Measurements from ENCODE around the gene IL32.
"Not testable (repeated sequence)": the region's sequence is repeated elsewhere in the genome, so short reads cannot be mapped to it uniquely, and the experiment has no call there.

IL32 gene

GRCh38 chr16:3081957-3082356, 16.5 kb downstream of the IL32 start:
- H3K36me3 ChIP-seq (ENCODE audit: control insufficient read depth, insufficient read depth, low read length); DNase-seq; H3K27ac ChIP-seq (ENCODE audit: insufficient read depth, low read length, poor library complexity, severe bottlenecking); H3K4me3 ChIP-seq (ENCODE audit: insufficient read depth, low read depth, low read length, poor library complexity, severe bottlenecking); H3K27me3 ChIP-seq (replicated peaks; ENCODE audit: control insufficient read depth, insufficient read depth, low read length, poor library complexity, severe bottlenecking); H3K9me3 ChIP-seq (ENCODE audit: control insufficient read depth, low read length): not testable (repeated sequence)
- peaks cover 32% of the 10 kb centered on the region for H3K4me1 ChIP-seq (ENCODE audit: control insufficient read depth, insufficient read depth, low read length, poor library complexity, severe bottlenecking)

DNA sequence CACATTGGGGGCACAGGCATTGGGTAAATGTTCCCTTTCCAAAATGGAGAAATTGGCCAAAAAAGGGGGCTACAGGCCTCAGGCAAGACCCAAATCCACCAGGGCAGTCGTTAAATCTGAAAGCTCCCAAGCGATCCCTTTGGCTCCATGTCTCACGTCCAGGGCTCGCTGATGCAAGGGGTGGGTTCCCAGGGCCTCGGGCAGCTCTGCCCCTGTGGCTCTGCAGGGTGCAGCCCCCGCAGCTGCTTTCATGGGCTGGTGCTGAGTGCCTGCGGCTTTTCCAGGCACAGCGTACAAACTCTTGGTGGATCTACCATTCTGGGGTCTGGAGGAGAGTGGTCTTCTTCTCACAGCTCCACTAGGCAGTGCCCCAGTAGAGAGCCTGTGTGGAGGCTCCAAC, 18.0 kb downstream of the IL32 start:
- peaks cover 29% of the 10 kb centered on the region for H3K4me1 ChIP-seq (ENCODE audit: control insufficient read depth, insufficient read depth, low read length, poor library complexity, severe bottlenecking)
- not testable (repeated sequence) for H3K27me3 ChIP-seq (replicated peaks; ENCODE audit: control insufficient read depth, insufficient read depth, low read length, poor library complexity, severe bottlenecking)

DNA sequence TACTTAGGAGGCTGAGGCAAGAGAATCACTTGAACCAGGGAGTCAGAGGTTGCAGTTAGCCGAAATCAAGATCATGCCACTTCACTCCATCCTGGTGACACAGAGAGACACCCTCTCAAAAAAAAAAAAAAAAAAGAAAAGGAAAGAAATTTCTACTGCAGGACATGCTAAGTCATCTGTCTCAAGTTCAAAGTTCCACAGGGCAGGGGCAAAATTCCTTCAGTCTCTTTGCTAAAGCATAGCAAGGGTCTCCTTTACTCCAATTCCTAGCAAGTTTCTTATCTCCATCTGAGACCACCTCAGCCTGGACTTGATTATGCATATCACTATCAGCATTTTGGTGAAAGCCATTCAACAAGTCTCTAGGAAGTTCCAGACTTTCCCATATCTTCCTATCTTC, 19.1 kb downstream of the IL32 start:
- Histone ChIP-seq H3K4me3 (ENCODE audit: insufficient read depth, low read depth, low read length, poor library complexity, severe bottlenecking) (no peak overlapping the region), H3K27me3 (replicated peaks; ENCODE audit: control insufficient read depth, insufficient read depth, low read length, poor library complexity, severe bottlenecking) (no peaks in the 10 kb centered on the region), H3K9me3 (ENCODE audit: control insufficient read depth, low read length) (no peaks in the 10 kb centered on the region), H3K27ac (ENCODE audit: insufficient read depth, low read length, poor library complexity, severe bottlenecking) (no peak overlapping the region), H3K36me3 (ENCODE audit: control insufficient read depth, insufficient read depth, low read length) (no peaks in the 10 kb centered on the region), H3K4me1 (ENCODE audit: control insufficient read depth, insufficient read depth, low read length, poor library complexity, severe bottlenecking) (peaks cover 24% of the 10 kb centered on the region)
- no peak for DNase-seq

More for the DNA sequence above, 18.0 kb downstream of the IL32 start:
- DNase-seq; H3K9me3 ChIP-seq (ENCODE audit: control insufficient read depth, low read length); H3K27ac ChIP-seq (ENCODE audit: insufficient read depth, low read length, poor library complexity, severe bottlenecking); H3K36me3 ChIP-seq (ENCODE audit: control insufficient read depth, insufficient read depth, low read length); H3K4me3 ChIP-seq (ENCODE audit: insufficient read depth, low read depth, low read length, poor library complexity, severe bottlenecking): not testable (repeated sequence)

- Histone ChIP-seq H3K27ac (ENCODE audit: insufficient read depth, low read length, poor library complexity, severe bottlenecking) (no peak overlapping the region), H3K4me3 (ENCODE audit: insufficient read depth, low read depth, low read length, poor library complexity, severe bottlenecking) (no peak overlapping the region), H3K27me3 (replicated peaks; ENCODE audit: control insufficient read depth, insufficient read depth, low read length, poor library complexity, severe bottlenecking) (no peaks in the 10 kb centered on the region), H3K4me1 (ENCODE audit: control insufficient read depth, insufficient read depth, low read length, poor library complexity, severe bottlenecking) (peaks cover 21% of the 10 kb centered on the region), H3K9me3 (ENCODE audit: control insufficient read depth, low read length) (no peaks in the 10 kb centered on the region), H3K36me3 (ENCODE audit: control insufficient read depth, insufficient read depth, low read length) (no peaks in the 10 kb centered on the region)
- no peak for DNase-seq
Measured at GRCh38 chr16:3084969-3085670, 19.7 kb downstream of the IL32 start.

GRCh38 chr16:3085868-3086595, 20.6 kb downstream of the IL32 start:
- Histone ChIP-seq H3K9me3 (ENCODE audit: control insufficient read depth, low read length) (no peaks in the 10 kb centered on the region), H3K4me3 (ENCODE audit: insufficient read depth, low read depth, low read length, poor library complexity, severe bottlenecking) (peak overlapping the region; percentile 7), H3K36me3 (ENCODE audit: control insufficient read depth, insufficient read depth, low read length) (no peaks in the 10 kb centered on the region), H3K27me3 (replicated peaks; ENCODE audit: control insufficient read depth, insufficient read depth, low read length, poor library complexity, severe bottlenecking) (no peaks in the 10 kb centered on the region), H3K27ac (ENCODE audit: insufficient read depth, low read length, poor library complexity, severe bottlenecking) (peak overlapping the region; percentile 22), H3K4me1 (ENCODE audit: control insufficient read depth, insufficient read depth, low read length, poor library complexity, severe bottlenecking) (peaks cover 26% of the 10 kb centered on the region)
- DNase-seq: no peak

- Histone ChIP-seq H3K4me3 (ENCODE audit: insufficient read depth, low read depth, low read length, poor library complexity, severe bottlenecking) (peak overlapping the region; percentile 7), H3K27me3 (replicated peaks; ENCODE audit: control insufficient read depth, insufficient read depth, low read length, poor library complexity, severe bottlenecking) (no peaks in the 10 kb centered on the region), H3K4me1 (ENCODE audit: control insufficient read depth, insufficient read depth, low read length, poor library complexity, severe bottlenecking) (peaks cover 30% of the 10 kb centered on the region), H3K36me3 (ENCODE audit: control insufficient read depth, insufficient read depth, low read length) (no peaks in the 10 kb centered on the region), H3K9me3 (ENCODE audit: control insufficient read depth, low read length) (no peaks in the 10 kb centered on the region), H3K27ac (ENCODE audit: insufficient read depth, low read length, poor library complexity, severe bottlenecking) (peak overlapping the region; percentile 0)
- DNase-seq: no peak
Measured at GRCh38 chr16:3086596-3087242, 21.3 kb downstream of the IL32 start.

GRCh38 chr16:3087243-3088235, 22.1 kb downstream of the IL32 start:
- H3K36me3 ChIP-seq (ENCODE audit: control insufficient read depth, insufficient read depth, low read length): no peaks in the 10 kb centered on the region
- DNase-seq: no peak
- peak overlapping the region; percentile 7 for H3K4me3 ChIP-seq (ENCODE audit: insufficient read depth, low read depth, low read length, poor library complexity, severe bottlenecking)
- no peaks in the 10 kb centered on the region for H3K27me3 ChIP-seq (replicated peaks; ENCODE audit: control insufficient read depth, insufficient read depth, low read length, poor library complexity, severe bottlenecking)
- no peaks in the 10 kb centered on the region for H3K9me3 ChIP-seq (ENCODE audit: control insufficient read depth, low read length)
- peaks cover 30% of the 10 kb centered on the region for H3K4me1 ChIP-seq (ENCODE audit: control insufficient read depth, insufficient read depth, low read length, poor library complexity, severe bottlenecking)
- peak overlapping the region; percentile 0 for H3K27ac ChIP-seq (ENCODE audit: insufficient read depth, low read length, poor library complexity, severe bottlenecking)

GRCh38 chr16:3088450-3088849, 23.0 kb downstream of the IL32 start:
- no peak for DNase-seq
- H3K4me3 ChIP-seq (ENCODE audit: insufficient read depth, low read depth, low read length, poor library complexity, severe bottlenecking): no peak overlapping the region
- H3K27ac ChIP-seq (ENCODE audit: insufficient read depth, low read length, poor library complexity, severe bottlenecking): no peak overlapping the region
- H3K36me3 ChIP-seq (ENCODE audit: control insufficient read depth, insufficient read depth, low read length): no peaks in the 10 kb centered on the region
- peaks cover 27% of the 10 kb centered on the region for H3K4me1 ChIP-seq (ENCODE audit: control insufficient read depth, insufficient read depth, low read length, poor library complexity, severe bottlenecking)
- H3K27me3 ChIP-seq (replicated peaks; ENCODE audit: control insufficient read depth, insufficient read depth, low read length, poor library complexity, severe bottlenecking): no peaks in the 10 kb centered on the region
- no peaks in the 10 kb centered on the region for H3K9me3 ChIP-seq (ENCODE audit: control insufficient read depth, low read length)

DNA sequence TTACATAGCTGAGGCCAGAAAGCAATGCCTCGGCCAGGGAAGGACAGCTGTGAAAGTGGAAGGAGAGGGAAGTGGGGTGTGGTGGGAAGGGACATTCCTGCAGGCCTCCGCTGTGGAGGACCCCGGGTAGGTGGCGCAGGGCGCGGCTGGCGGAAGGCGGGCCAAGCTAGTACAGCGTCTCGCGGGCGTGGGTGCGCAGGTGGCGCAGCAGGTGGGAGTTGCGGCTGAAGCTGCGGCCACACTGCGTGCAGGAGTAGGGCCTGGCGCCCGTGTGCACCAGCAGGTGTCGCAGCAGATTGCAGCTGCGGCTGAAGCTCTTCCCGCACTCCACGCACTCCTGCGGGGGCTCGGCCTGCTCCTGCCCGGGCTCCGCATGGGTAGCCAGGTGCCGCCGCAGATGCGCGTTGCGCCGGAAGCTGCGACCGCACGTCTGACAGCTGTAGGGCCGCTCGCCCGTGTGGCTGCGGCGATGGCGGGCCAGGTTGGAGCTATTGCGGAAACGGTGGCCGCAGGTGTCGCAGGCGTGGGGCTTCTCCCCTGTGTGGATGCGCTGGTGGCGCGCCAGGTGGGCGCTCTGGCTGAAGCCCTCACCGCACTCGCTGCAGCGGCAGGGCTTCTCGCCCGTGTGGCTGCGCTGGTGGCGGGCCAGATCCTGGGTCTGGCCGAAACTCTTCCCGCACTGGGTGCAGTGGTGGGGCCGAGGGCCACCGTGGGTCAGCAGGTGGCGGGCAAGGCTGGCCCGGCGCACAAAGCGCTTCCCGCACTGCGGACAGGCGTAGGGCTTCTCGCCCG, 23.7 kb downstream of the IL32 start:
- peaks cover 27% of the 10 kb centered on the region for H3K4me1 ChIP-seq (ENCODE audit: control insufficient read depth, insufficient read depth, low read length, poor library complexity, severe bottlenecking)
- H3K27me3 ChIP-seq (replicated peaks; ENCODE audit: control insufficient read depth, insufficient read depth, low read length, poor library complexity, severe bottlenecking): no peaks in the 10 kb centered on the region
- no peaks in the 10 kb centered on the region for H3K36me3 ChIP-seq (ENCODE audit: control insufficient read depth, insufficient read depth, low read length)

More for the DNA sequence above, 23.7 kb downstream of the IL32 start:
- H3K9me3 ChIP-seq (ENCODE audit: control insufficient read depth, low read length): no peaks in the 10 kb centered on the region
- H3K4me3 ChIP-seq (ENCODE audit: insufficient read depth, low read depth, low read length, poor library complexity, severe bottlenecking): no peak overlapping the region
- DNase-seq: no peak
- H3K27ac ChIP-seq (ENCODE audit: insufficient read depth, low read length, poor library complexity, severe bottlenecking): no peak overlapping the region
